Keratinocyte (primary cell): ENCODE data around the gene RNLS.

Experiments used
- CTCF ChIP-seq, 3 experiments: IDR thresholded peaks in 1 of 3; conservative IDR thresholded peaks in 1 of 3; optimal IDR thresholded peaks in 1 of 3; 2 replicates in 2 of 3; 3 replicates in 1 of 3; pipeline versions ENCODE3 to v1.5.1; 2011; ENCODE audit warnings: low read length in 3 of 3, mild to moderate bottlenecking in 3 of 3, moderate library complexity in 2 of 3, control low read depth in 1 of 3, inconsistent platforms in 1 of 3; ENCODE audit not compliant: insufficient read depth in 2 of 3; ENCODE audit errors: extremely low read depth in 1 of 3
- EZH2 ChIP-seq: IDR thresholded peaks from one replicate; pipeline ENCODE4 v1.6.1; 2012; ENCODE audit warnings: inconsistent platforms, mild to moderate bottlenecking, low read length, moderate library complexity

GRCh38 chr10:88372051-88372715 is 210.9 kb downstream of the RNLS start:
- TF ChIP-seq CTCF (optimal IDR thresholded peaks at IDR 0.05 in 1 of 3, IDR thresholded peaks at IDR 0.05 in 1 of 3, conservative IDR thresholded peaks at IDR 0.05 in 1 of 3; ENCODE audit: extremely low read depth in 1 of 3, insufficient read depth in 2 of 3, low read length in 3 of 3) (no peak), EZH2 (no peak)
